Measurements from ENCODE around the gene YBX1. TPM values are rescaled to one million over a fixed set of nuclear protein-coding genes. Genes with fewer than 3 reads are reported as not detected.

YBX1 gene
- total RNA-seq, 6 donors from 2014 or later, result 309 to 564 (median 516) TPM

DNA sequence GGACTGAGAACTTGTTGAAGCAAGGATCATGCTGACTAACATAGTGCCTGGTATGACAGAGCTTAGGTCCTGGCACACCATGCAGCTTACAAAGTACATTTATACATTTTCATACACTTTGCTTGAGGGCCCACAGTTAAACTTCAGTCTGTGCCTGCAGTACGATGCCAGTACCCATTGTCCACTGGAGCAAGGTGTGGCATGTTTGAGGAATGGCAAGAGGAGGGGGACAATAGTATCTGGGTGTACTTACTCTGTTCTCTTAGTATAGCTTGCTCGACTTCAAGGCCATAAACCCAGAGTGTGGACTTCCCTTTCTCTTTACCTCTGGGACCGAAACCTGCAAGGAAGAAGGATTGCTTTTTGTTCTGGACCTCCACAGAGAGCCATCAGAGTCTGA, 6.8 kb upstream of the YBX1 start:
- Histone ChIP-seq H3K36me3 (peaks cover 0 to 24% (median 9%) of the 10 kb centered on the region in 4 donors), H3K4me1 (peaks cover 3 to 7% (median 6%) of the 10 kb centered on the region in 4 donors), H3K27me3 (no peaks in the 10 kb centered on the region), H3K9me3 (no peaks in the 10 kb centered on the region), H3K4me3 (no peak overlapping the region), H3K27ac (peak overlapping the region in 1 of 4 donors; percentile 0)
- WGBS, 2 donors, result 74 to 78% methylated on average over 3 of the region's 3 CpGs
- TF ChIP-seq POLR2AphosphoS5 (IDR thresholded peaks at IDR 0.05) (no peak), POLR2A (IDR thresholded peaks at IDR 0.05) (no peak), EP300 (IDR thresholded peaks at IDR 0.05) (no peak), CTCF (IDR thresholded peaks at IDR 0.05) (no peak)
- peak in 1 of 2 donors; percentile 64 for ATAC-seq (ENCODE audit: low FRiP score in 2 of 2)
- DNase-seq, result no peak

GRCh38 chr1:42676534-42677087, 5.6 kb upstream of the YBX1 start:
- no peak for DNase-seq
- no peak for ATAC-seq (ENCODE audit: low FRiP score in 2 of 2)

GRCh38 chr1:42679364-42679983, 2.7 kb upstream of the YBX1 start:
- Histone ChIP-seq H3K9me3 (no peaks in the 10 kb centered on the region), H3K4me1 (peaks cover 25 to 32% (median 27%) of the 10 kb centered on the region in 4 donors), H3K36me3 (peaks cover 0 to 22% (median 4%) of the 10 kb centered on the region in 4 donors), H3K4me3 (no peak overlapping the region), H3K27ac (peak overlapping the region in 1 of 4 donors; percentile 7), H3K27me3 (no peaks in the 10 kb centered on the region)
- 90 to 91% methylated on average over 10 of the region's 10 CpGs for WGBS, 2 donors
- TF ChIP-seq POLR2A (IDR thresholded peaks at IDR 0.05), result no peak
- TF ChIP-seq POLR2AphosphoS5 (IDR thresholded peaks at IDR 0.05), result no peak
- TF ChIP-seq EP300 (IDR thresholded peaks at IDR 0.05), result no peak
- TF ChIP-seq CTCF (IDR thresholded peaks at IDR 0.05), result no peak
- no peak for ATAC-seq (ENCODE audit: low FRiP score in 2 of 2)
- DNase-seq, result no peak

More at GRCh38 chr1:42676534-42677087, 5.6 kb upstream of the YBX1 start:
- H3K9me3 ChIP-seq, result no peaks in the 10 kb centered on the region
- H3K4me3 ChIP-seq, result no peak overlapping the region
- H3K36me3 ChIP-seq, result peaks cover 0 to 17% (median 4%) of the 10 kb centered on the region in 4 donors
- WGBS, 2 donors, result 89 to 92% methylated on average over 3 of the region's 3 CpGs
- TF ChIP-seq CTCF (IDR thresholded peaks at IDR 0.05) (no peak), POLR2A (IDR thresholded peaks at IDR 0.05) (no peak), POLR2AphosphoS5 (IDR thresholded peaks at IDR 0.05) (no peak), EP300 (IDR thresholded peaks at IDR 0.05) (no peak)
- H3K27ac ChIP-seq, result no peak overlapping the region
- no peaks in the 10 kb centered on the region for H3K27me3 ChIP-seq
- H3K4me1 ChIP-seq, result peaks cover 14 to 17% (median 15%) of the 10 kb centered on the region in 4 donors

GRCh38 chr1:42680055-42680454, 2.2 kb upstream of the YBX1 start:
- ATAC-seq (ENCODE audit: low FRiP score in 2 of 2), result no peak
- peaks cover 0 to 18% (median 4%) of the 10 kb centered on the region in 4 donors for H3K36me3 ChIP-seq
- no peak for TF ChIP-seq POLR2AphosphoS5 (IDR thresholded peaks at IDR 0.05)
- TF ChIP-seq EP300 (IDR thresholded peaks at IDR 0.05), result no peak
- no peak for TF ChIP-seq POLR2A (IDR thresholded peaks at IDR 0.05)
- TF ChIP-seq CTCF (IDR thresholded peaks at IDR 0.05), result no peak
- H3K27me3 ChIP-seq, result no peaks in the 10 kb centered on the region
- DNase-seq, result no peak
- no peak overlapping the region for H3K4me3 ChIP-seq
- peak overlapping the region in 1 of 4 donors; percentile 7 for H3K27ac ChIP-seq
- no peaks in the 10 kb centered on the region for H3K9me3 ChIP-seq
- H3K4me1 ChIP-seq, result peaks cover 29 to 38% (median 31%) of the 10 kb centered on the region in 4 donors
- 53 to 72% methylated on average over 2 of the region's 2 CpGs for WGBS, 2 donors

Data from upper lobe of left lung (tissue), 6 donors.